ENCODE measurements around the gene KIF26B.
"Not testable (repeated sequence)": the region's sequence is repeated elsewhere in the genome, so short reads cannot be mapped to it uniquely, and the experiment has no call there.

KIF26B gene

GRCh38 chr1:245378311-245378722, 223.5 kb downstream of the KIF26B start:
- no peak for DNase-seq (ENCODE audit: extremely low read depth in 1 of 2, low read depth in 1 of 2)

- no peak for DNase-seq (ENCODE audit: extremely low read depth in 1 of 2, low read depth in 1 of 2)
These were observed 224.0 kb downstream of the KIF26B start for GRCh38 chr1:245378745-245379144.

- DNase-seq (ENCODE audit: extremely low read depth in 1 of 2, low read depth in 1 of 2), result no peak
These were observed 226.2 kb downstream of the KIF26B start for GRCh38 chr1:245380790-245381535.

GRCh38 chr1:245382981-245383380, 228.2 kb downstream of the KIF26B start:
- no peak for DNase-seq (ENCODE audit: extremely low read depth in 1 of 2, low read depth in 1 of 2)

GRCh38 chr1:245383396-245384330, 228.9 kb downstream of the KIF26B start:
- no peak for DNase-seq (ENCODE audit: extremely low read depth in 1 of 2, low read depth in 1 of 2)

GRCh38 chr1:245386297-245386971, 231.6 kb downstream of the KIF26B start:
- no peak for DNase-seq (ENCODE audit: extremely low read depth in 1 of 2, low read depth in 1 of 2)

- no peak for DNase-seq (ENCODE audit: extremely low read depth in 1 of 2, low read depth in 1 of 2)
These were observed 233.9 kb downstream of the KIF26B start for GRCh38 chr1:245388687-245389086.

- DNase-seq (ENCODE audit: extremely low read depth in 1 of 2, low read depth in 1 of 2), result no peak
These were observed 235.1 kb downstream of the KIF26B start for GRCh38 chr1:245389873-245390272.

- no peak for DNase-seq (ENCODE audit: extremely low read depth in 1 of 2, low read depth in 1 of 2)
These were observed 236.2 kb downstream of the KIF26B start for GRCh38 chr1:245390975-245391374.

- DNase-seq (ENCODE audit: extremely low read depth in 1 of 2, low read depth in 1 of 2), result no peak
These were observed 238.9 kb downstream of the KIF26B start for GRCh38 chr1:245393694-245394093.

- DNase-seq (ENCODE audit: extremely low read depth in 1 of 2, low read depth in 1 of 2), result no peak
These were observed 240.9 kb downstream of the KIF26B start for GRCh38 chr1:245395680-245396079.

GRCh38 chr1:245396615-245397014, 241.8 kb downstream of the KIF26B start:
- DNase-seq (ENCODE audit: extremely low read depth in 1 of 2, low read depth in 1 of 2), result no peak

- DNase-seq (ENCODE audit: extremely low read depth in 1 of 2, low read depth in 1 of 2), result no peak
These were observed 243.0 kb downstream of the KIF26B start for GRCh38 chr1:245397771-245398170.

- DNase-seq (ENCODE audit: extremely low read depth in 1 of 2, low read depth in 1 of 2), result no peak
These were observed 243.4 kb downstream of the KIF26B start for GRCh38 chr1:245398180-245398579.

GRCh38 chr1:245401881-245402587, 247.2 kb downstream of the KIF26B start:
- no peak for DNase-seq (ENCODE audit: extremely low read depth in 1 of 2, low read depth in 1 of 2)

- not testable (repeated sequence) for DNase-seq (ENCODE audit: extremely low read depth in 1 of 2, low read depth in 1 of 2)
These were observed 248.2 kb downstream of the KIF26B start for GRCh38 chr1:245402998-245403397.

GRCh38 chr1:245404527-245404926, 249.7 kb downstream of the KIF26B start:
- DNase-seq (ENCODE audit: extremely low read depth in 1 of 2, low read depth in 1 of 2), result no peak

GRCh38 chr1:245404952-245405351, 250.2 kb downstream of the KIF26B start:
- DNase-seq (ENCODE audit: extremely low read depth in 1 of 2, low read depth in 1 of 2), result no peak

GRCh38 chr1:245406426-245406825, 251.6 kb downstream of the KIF26B start:
- no peak for DNase-seq (ENCODE audit: extremely low read depth in 1 of 2, low read depth in 1 of 2)

- no peak for DNase-seq (ENCODE audit: extremely low read depth in 1 of 2, low read depth in 1 of 2)
These were observed 253.2 kb downstream of the KIF26B start for GRCh38 chr1:245407983-245408382.

Data from activated CD8-positive, alpha-beta memory T cell treated with anti-CD3 and anti-CD28 coated beads for 1 hour (primary cell).